DMS 273 (cell line): ENCODE data around the gene CCSER1.
"Not testable (repeated sequence)": the region's sequence is repeated elsewhere in the genome, so short reads cannot be mapped to it uniquely, and the experiment has no call there.

ENCODE experiments used
- DNase-seq: peaks from one replicate; lab custom pipeline; 2025; ENCODE audit not compliant: unreplicated experiment; lab: John Stamatoyannopoulos, UW

The CCSER1 gene

DNA sequence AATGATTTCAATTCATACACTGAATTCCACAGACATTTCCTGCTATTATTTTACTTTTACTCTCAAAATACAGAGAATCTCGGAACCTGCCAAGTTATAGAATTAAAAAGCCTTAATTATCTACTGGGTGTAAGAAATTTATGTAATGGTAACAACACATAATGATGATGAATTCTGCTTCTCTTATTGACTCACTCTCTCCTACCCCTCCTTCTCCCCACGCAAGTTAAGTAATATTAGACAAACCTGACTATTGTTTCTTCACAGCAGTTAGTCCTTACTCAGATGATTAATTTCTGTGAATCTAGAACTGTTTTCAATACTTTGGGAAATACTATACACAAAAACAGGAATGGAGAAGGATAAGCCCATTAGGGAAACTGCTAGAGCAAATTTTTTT lies 762.0 kb downstream of the CCSER1 start:
- no peak for DNase-seq

DNA sequence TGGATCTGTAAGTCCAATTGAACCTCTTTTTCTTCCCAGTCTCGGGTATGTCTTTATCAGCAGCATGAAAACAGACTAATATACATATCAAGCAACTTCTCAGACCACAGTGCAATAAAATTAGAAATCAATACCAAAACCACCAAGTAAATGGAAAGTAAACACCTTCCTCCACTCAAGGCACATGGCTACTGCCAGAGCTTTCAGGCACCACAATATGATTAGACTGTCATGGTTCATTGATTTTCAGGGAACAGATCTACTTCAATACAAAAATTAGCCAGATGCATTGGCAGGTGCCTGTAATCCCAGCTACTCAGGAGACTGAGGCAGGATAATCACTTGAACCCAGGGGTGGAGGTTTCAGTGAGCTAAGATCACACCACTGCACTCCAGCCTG lies 776.2 kb downstream of the CCSER1 start:
- peak; percentile 1 for DNase-seq

DNA sequence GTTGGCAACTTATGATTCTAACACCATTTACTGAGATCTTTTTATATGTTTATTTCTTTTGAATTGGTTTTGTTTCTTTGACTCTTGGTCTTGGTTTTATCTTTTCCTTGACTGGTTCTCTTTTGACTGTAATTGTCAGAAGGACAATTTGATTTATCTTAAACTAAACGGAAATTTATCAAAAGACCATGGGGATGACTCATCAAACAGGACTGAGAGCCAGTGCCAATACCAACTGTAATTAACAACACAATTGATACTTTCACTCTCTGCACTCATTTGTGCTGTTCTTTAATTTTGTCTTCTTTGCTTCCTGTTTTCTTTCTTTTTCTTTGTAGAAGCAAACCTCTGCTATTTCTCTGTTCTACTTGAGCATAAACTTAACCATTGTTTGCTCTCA lies 776.8 kb downstream of the CCSER1 start:
- DNase-seq, result no peak

DNA sequence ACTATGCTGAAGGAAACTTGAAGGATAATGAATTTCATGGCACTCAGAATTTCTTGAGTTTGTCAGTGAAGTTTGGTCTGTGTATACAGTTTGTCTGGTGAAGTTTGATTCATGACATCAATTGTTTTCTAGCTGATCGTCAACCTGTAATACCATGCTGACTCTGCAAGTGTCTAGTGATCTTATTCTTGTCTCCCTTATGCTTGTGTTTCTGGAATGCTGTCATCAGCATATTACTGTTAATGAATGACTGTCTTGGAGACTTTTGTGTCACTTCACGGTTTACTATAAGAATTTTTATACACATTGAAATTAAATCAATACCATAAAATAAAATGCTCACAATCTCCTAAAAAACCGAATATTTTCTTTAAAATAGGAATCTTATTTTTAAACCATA lies 779.0 kb downstream of the CCSER1 start:
- DNase-seq, result no peak

DNA sequence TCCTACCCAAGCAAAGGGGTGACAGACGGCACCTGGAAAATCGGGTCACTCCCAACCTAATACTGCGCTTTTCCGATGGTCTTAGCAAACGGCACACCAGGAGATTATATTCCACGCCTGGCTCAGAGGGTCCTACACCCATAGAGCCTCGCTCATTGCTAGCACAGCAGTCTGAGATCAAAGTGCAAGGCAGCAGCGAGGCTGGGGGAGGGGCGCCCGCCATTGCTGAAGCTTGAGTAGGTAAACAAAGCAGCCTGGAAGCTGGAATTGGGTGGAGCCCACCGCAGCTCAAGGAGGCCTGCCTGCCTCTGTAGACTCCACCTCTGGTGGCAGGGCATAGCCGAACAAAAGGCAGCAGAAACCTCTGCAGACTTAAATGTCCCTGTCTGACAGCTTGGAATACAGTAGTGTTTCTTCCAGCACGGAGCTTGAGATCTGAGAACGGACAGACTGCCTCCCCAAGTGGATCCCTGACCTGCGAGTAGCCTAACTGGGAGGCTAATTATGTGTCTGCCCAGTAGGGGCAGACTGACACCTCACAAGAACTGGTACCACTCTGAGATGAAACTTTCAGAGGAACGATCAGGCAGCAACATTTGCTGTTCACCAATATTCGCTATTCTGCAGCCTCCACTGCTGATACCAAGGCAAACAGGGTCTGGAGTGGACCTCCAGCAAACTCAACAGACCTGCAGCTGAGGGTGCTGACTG lies 784.7 kb downstream of the CCSER1 start:
- DNase-seq, result not testable (repeated sequence)

DNA sequence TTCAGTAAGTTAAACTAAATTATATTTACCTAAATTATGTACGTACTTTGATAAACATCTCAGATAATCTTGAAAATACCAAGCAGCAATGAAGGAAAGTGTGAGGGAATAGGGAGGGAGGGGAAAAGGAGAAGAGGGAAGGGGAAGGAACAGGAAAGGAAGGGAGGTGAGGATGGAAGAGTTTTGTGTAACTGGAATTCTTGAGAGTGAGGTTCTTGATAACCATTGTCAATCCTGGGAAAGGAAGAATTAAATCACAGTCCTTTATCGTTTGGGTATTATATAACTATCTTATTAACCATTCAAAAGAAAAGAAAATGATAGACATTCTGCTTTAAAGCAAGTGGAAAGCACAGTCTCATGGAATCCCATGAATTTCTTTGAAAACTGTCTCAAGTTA lies 795.0 kb downstream of the CCSER1 start:
- DNase-seq, result no peak

DNA sequence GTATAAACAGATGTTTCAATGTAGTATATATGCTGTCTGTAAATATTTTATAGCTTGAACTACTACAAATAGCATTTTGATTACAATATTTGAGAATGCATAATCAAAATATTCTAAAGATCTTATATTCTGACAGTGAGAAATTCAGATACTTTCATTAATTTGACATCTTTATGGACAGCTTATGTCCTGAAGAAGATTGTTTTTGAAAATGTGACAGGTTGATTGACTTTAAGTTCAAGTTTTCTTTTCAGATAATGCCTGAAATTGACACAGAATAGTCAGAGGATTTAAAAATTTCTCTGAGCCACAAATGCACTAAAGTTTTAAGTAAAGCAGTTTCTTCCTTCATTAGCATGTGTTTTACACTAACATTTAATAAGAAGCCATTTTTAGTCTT lies 799.8 kb downstream of the CCSER1 start:
- no peak for DNase-seq

DNA sequence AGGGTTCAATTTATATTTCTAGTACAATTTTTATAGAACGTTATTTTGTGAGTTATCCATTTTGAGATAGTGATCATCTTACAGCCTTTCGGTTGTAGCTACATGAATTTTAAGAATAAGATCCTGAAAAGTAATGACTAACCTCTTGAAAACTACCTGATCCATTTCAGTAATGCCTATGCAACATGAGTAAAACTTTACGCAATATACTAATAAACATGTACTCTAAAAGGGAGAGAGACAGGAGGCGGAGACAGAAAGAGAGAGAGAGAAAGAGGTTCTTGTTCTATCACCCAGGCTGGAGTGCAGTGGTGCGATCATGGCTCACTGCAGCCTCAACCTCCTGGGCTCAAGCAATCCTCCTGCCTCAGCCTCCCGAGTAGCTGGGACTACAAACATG lies 816.1 kb downstream of the CCSER1 start:
- no peak for DNase-seq

DNA sequence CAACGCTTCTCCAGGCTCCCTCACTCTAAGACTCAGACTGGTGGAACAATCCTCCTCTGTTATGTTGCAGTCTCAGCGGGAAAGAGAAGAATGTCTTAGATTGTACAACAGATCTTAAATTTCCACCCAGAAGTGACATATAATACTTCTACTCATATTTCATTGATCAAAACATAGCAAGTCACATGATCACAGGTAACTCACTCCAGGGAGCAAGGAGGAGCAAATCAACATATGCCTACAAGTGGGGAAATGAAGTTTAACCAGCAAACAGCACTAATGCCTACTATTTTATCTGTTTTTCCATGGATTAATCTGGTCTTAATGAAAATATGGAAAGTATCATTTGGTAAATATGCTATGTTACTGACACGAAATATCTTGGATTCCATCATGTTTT lies 819.8 kb downstream of the CCSER1 start:
- DNase-seq, result no peak

DNA sequence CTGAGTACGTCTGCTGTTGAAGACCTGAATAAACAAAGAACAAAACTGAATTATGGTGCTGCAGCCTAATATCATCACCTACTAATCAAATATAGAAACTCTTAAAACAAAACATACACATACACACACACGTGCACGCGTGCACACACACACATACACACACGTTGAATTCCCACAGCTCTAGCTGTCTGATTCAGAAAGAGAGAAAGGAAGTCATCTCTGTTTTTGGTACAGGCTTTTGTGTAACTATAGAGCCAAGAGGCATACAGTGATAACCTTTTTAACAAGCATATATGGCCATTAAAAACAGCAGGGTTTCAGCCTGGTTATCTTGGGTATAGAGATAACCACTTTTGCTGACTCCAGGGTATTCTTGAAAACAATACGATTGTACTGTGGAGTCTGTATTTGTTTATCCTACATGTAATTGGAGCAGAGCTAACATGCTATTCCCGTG lies 823.2 kb downstream of the CCSER1 start:
- no peak for DNase-seq

DNA sequence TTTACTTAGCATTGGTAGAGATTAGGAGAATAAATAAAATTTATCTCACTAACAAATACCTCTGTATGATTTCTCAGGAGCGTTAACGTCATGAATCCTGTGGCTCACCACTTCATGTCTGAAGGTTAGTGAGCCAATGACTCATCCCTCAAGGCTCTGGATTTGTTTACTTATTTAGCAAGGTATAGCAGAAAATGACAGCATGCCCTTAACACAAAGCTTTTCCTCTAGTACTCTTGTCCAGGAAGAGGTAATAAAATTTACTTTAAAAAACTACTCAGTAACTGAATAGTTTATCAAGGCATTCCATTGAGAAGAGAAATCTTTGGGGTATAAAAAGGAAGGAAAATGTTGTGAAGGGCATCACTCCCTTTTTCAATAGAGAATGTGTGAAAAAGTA lies 823.8 kb downstream of the CCSER1 start:
- DNase-seq, result no peak

DNA sequence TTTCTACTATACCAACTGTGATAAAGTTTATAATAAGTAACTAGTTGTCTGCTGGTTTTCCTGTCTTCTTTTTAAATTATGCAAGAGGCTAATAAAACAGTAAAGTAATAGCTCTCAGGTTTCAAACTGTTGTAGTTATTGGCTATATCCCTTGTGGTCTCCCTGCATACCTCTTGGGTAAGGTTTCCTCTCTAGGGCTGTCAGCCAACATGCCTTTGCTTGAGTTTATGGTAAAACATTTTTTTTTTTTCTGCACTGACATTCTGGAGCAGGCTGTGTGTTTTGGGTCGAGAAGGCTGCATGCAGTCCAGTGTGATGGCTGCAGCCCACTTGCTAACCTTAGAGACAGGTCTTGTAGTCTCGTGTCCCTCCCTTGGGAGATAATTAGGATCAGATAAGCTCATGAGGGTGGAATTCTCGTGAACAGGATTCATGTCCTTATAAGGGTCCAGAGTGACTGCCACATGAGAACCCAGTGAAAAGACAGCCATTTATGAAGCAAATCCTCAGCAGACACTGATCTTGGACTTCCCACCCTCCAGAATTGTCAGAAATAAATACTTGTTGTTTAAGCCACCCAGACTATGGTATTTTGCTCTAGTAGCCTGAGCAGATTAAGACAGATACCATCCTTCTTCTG lies 831.2 kb downstream of the CCSER1 start:
- DNase-seq, result peak; percentile 88

DNA sequence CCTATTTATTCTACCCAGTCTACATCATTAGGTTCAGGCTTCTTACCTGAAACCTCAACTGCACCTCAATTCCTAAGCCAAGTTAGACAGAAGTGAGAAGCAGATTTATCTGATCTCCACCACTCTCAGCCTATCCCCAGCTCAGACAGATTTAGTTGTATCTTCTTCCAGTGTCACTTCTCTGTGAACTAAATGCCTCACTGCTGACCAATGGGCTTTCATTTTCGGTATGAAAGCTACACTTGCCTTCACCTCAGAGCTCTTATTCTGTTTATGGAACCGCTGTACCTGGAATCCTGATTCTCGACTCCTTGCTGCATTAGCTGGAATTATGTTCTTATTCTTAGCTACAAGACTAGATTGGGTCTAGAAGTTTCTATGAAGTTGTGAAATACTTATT lies 833.2 kb downstream of the CCSER1 start:
- DNase-seq, result no peak

DNA sequence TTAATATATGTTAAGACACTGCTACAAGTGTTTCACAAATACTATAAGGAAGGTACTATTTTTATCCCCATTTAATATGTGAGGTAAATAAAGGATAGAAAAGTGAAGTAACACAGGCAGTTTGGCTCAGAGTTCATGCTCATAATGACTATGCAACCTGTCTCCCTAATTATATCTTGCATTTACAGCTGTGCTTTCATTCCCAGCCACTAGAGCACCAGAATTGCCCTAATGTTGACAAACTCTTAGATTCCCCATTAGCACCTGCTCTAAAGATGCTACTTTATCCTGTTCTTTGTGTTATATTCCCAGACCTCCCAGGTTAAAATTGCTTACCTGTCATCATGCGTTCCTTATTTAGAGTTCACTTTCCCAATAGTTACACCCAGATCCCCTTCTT lies 833.6 kb downstream of the CCSER1 start:
- DNase-seq, result peak; percentile 3

DNA sequence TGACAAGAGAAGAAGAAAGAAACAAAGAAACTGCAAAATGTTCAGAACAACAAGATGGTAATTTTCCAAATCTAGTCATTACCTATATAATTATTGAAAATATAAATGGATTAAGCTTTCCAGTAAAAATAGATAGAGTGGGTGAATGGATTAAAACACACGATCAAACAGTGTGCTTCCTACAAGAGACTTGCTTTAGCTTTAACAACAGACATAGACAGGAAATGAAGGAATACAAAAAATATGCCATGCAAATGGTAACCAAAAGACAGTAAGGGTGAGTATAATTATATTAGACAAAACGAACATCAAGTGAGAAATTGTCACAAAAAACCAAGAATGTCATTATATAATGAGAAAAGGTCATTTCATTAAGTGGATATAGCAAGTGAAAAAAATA lies 842.8 kb downstream of the CCSER1 start:
- DNase-seq, result no peak

DNA sequence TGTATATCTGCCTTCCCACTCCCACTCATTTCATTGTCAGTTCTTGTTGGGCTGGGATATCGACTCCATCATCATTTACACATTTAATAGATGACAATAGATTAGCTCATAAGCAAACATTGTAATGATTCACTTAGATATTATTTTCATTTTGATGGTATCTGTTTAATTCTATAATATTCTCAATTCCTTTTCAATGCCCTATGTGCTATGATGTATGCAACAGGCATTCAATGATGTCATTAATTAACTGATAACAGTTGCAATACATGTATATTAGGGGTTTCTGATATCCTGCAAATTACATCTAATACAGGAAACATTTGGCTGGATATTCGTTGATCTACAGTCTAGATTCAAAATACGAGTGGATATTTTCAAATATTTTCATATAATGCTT lies 850.5 kb downstream of the CCSER1 start:
- DNase-seq, result no peak

DNA sequence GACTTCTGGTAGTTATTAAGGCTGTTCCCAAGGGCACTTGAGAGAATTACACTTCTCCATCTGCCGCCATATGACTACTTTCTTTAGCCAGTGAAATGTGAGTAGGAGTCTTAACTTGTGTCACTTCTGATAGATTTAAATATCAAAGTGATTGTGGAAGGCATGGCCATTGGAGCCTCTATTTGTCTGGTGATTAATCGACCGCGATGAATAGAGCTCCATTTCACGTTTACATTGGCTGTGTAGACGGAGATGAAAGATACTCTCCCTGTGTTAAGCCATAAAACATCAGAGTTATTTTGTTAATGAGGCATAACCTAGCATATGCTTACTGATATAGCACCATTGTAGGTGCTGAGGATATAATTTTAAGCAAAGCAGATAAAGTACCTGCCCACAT lies 852.4 kb downstream of the CCSER1 start:
- DNase-seq, result peak; percentile 84

DNA sequence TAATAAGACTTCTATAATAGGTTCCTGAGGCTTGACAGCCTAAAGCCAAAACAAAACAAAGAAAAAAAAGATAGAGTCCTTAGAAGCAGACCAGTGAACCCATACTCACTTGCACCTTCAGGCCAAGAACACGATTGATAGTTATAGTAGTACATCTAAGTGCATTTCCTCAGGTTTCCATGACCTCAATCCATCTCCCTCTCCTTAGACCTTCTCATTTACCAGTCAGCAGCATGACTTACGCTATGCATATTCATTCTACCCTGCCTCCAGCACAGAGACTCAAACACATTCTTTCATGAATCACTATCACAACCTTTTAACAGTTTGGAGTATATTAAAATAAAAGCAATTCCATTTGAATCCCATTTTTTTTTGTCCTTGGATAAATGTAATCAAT lies 855.6 kb downstream of the CCSER1 start:
- DNase-seq, result no peak

DNA sequence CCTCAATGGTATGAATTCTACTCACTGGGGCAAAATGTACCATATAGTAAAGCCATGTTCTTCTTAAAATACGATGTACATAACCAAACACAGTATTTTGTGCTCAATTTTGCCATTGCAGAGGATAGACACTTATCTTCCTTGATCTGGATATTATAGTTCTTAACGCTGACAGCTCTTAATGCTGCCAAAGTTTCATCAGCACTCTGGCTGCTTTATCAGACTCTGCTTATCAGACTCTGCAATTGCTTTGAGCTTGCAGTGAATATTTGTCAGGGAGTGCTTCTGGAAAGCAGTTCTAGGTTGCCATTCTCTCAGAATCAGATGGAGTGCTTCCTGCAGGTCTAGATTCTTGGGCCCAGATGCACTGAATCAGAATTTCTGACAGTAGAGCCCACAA lies 863.1 kb downstream of the CCSER1 start:
- no peak for DNase-seq

DNA sequence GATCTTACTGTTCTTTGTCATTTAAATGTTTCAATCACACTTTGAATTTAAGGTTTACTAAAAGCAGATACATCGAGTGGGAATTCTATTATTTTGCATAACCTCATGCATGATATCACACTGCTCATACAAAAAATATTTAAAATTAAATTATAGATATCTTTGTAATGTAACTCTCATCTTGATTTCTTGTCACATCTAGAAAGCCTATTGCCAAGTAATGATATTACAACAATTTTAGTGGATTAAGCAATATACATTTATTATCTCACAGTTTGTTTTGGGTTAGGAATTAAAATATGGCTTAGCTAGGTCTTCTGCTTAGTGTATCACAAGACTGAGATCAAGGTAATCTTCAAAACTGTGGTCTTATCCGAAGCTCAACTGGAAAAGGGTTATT lies 865.0 kb downstream of the CCSER1 start:
- no peak for DNase-seq

DNA sequence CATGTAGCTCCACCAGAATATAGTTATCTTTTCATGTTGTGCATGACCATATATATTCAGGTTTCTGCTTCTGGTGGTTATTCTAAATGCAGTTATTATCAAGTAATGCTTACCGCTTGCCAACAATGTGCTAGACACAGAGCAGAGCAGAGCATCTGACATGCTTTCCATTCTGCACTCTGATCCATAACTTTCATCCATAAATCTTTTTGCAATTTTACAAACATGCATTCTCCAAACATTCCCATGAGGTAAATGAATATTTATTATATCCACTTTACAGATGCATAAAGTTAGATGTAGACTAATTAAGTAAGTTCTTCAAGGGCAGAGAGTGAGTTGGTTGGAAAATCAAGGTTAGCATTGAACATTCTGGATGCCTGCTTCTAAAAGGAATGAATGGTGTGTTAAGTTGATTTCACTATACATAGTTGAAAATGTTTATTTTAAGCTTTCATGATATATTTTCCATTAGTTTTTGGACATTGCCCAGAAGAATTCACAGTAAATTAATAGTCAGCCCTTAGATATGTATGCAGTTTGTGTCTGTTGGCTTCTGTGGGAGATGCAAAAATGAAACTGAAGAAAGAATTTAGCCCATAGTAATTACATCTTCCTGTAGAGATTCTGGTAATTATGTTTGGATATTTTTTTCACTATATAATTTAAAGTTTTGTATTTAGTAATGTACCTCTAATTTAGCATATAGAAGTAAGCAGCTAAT lies 867.8 kb downstream of the CCSER1 start:
- DNase-seq, result no peak

DNA sequence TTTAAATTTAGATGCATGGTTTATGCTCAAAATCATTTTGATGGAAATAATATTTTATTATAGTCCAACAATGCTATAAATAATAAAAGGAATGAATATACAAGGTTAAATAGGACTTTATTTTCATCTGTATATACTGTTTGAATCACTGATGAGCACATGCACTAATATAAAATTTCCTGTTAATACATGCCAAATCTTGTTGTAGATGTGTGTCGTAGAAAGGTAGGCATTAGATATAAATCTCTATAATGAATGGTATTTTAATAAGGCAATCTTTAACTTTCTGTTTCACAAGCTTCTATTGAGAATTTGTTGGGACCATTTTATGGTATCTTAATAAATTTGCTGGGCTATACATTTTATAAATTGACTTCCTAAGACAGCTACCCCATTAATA lies 868.8 kb downstream of the CCSER1 start:
- DNase-seq, result no peak
